CD4-positive, alpha-beta T cell treated with Interleukin-6 for 4 hours (primary cell): Measurements from ENCODE around the gene GLMP.

ENCODE experiments used
- DNase-seq: peaks from one replicate; pipeline ENCODE4 v3.0.0-alpha.2; 2020; ENCODE audit warnings: mixed read lengths

GLMP gene

GRCh38 chr1:156247460-156248322, 47.8 kb downstream of the GLMP start, which contains the start of gene PAQR6:
TSS of gene PAQR6 (minus strand) at chr1:156248056. CDS start at chr1:156246731, 1,325 bp downstream.
- no peak for DNase-seq

DNA sequence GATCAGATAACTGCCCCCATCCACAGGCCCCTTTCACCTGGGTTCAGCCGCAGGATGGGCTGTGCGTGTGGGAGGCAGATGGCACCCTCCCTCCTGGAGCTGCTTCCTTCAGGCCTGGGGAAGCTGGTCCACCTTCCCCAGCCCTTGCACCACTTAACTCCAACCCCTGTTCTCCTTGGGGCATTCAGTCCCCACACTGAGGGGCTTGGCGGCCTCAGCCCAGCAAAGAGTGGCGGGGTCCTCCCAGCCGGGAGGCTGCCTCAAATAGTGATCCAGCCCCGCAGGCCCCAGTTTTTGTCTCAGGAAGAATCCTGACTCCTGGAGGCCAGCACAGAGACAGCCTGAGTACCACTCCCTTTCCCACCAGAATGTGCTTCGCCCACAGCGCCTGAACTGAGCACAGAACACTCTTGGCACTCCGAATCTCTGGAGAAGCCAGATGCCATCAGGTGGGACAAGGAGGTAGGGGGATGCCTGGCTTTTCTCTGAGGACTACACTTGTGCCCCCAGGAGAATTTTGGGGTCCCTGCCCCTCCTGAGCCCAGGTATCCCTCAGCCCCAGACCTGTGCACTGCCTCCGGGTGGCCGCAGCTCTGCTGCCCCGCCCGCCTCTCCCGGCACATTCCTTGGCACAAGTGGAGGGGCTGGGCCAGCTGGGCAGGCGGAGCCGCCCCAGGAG, 48.6 kb downstream of the GLMP start:
- DNase-seq: no peak

GRCh38 chr1:156246241-156246780, 49.2 kb downstream of the GLMP start:
- DNase-seq: no peak

DNA sequence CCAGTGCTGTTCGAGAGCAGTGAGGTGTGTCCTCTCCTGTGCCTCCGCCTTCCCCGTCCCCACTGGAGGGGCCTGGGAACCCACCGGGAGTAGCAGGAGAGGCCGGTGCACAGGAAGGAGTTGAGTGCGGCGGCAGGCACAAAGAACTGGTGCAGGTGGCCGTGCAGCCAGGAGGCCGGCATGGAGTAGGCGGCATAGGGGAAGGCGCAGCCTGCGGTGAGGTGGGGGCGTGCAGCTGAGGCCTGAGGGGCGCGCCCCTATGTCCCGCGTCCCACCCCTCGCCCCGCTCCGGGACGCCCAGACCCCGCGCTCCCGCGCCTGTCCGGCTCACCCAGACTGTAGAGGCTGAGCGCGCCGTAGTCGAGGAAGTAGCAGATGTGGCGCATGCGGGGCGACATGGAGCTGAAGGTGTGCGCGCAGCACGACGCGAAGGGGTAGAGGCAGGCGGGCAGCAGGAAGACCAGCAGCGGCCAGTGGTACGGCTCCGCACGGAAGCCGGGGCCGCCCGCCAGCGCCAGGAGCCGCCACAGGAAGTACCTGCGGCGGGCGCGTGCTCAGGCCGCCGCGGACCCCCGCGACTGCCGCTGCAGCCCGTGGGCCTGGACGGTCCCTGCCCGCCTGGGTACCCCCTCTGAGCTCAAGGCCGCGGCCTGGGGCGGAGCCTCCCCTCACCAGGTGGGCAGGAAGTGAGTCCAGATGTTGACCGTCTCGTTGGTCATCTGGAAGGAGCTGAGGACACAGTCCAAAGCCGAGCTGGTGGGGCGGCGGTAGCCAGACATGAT, 49.8 kb downstream of the GLMP start:
- peak; percentile 56 for DNase-seq

GRCh38 chr1:156244712-156245111, 50.8 kb downstream of the GLMP start:
- DNase-seq: no peak

DNA sequence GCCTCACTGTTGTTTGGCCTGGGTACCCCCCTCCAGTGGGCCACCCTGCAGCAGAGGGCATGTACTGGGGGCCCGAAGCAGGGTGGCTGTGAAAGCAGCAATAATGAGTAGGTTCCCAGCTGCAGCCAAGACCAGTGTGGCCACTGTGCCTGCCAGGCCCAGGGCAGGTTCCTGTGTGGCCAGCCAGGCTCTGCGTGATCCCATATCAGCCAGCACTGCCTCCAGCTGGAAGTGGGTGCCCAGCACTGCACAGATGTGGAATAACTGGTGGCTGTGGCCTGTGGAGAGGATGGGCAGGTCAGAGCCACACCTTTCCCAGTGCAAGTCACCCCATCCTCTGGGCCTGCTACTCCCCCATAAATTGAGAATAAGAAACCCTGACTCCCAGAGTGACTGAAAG, 51.4 kb downstream of the GLMP start:
- DNase-seq: no peak

DNA sequence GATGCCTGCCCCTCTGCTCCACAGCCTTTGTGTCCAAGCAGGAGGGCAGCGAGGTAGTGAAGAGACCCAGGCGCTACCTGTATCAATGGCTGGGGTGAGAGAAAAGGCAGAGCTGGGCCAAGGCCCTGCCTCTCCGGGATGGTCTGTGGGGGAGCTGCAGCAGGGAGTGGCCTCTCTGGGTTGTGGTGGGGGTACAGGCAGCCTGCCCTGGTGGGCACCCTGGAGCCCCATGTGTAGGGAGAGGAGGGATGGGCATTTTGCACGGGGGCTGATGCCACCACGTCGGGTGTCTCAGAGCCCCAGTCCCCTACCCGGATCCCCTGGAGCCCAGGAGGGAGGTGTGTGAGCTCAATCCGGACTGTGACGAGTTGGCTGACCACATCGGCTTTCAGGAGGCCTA, 52.7 kb downstream of the GLMP start:
- no peak for DNase-seq
